Fibroblast of the aortic adventitia (primary cell): ENCODE results near the gene GFRA1. TPM values are rescaled to one million over a fixed set of nuclear protein-coding genes. Genes with fewer than 3 reads are reported as not detected.

Experiments
- DNase-seq: peaks from one replicate; pipeline ENCODE4 v3.0.0-alpha.2; 2010; ENCODE audit warnings: low read depth
- H3K4me3 ChIP-seq: 2 replicates; pipeline ENCODE4 v1.5.1; 2011; ENCODE audit warnings: low read depth, mild to moderate bottlenecking, control low read depth, low read length, moderate library complexity
- total RNA-seq: library from RNA; depleted of rRNA; stranded (reverse); fragments of >200 nt; gene quantifications from 2 replicates; pipeline ENCODE4 v1.2.3, GENCODE V29; 2012; ENCODE audit warnings: low replicate concordance
- TF ChIP-seq, protein P1 (sequence below): IDR thresholded peaks from 2 replicates; pipeline ENCODE4 v1.5.1; 2011; ENCODE audit warnings: mild to moderate bottlenecking, low read length, control low read depth, inconsistent platforms; ENCODE audit not compliant: insufficient read depth

Gene GFRA1
- total RNA-seq, 1 donor = 0.18 TPM

DNA sequence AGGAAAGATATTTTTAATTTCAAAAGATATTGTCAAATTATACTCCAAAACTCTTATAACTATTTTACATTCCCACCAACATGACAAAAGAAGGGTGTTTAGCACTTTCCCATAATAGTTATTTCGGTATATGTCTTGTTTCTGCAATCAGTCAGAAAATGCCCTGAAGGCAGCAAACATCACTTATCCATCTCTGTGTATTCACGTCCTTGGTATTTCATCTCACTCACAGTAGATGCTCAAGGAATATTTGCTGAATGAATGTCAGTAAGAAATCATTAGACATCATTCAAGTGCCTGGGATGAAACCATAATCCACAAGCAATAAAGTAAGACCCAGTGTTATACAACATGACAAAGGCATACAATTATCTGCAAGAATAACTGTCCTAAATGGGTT lies 112.7 kb downstream of the GFRA1 start:
- TF ChIP-seq, protein P1, sequence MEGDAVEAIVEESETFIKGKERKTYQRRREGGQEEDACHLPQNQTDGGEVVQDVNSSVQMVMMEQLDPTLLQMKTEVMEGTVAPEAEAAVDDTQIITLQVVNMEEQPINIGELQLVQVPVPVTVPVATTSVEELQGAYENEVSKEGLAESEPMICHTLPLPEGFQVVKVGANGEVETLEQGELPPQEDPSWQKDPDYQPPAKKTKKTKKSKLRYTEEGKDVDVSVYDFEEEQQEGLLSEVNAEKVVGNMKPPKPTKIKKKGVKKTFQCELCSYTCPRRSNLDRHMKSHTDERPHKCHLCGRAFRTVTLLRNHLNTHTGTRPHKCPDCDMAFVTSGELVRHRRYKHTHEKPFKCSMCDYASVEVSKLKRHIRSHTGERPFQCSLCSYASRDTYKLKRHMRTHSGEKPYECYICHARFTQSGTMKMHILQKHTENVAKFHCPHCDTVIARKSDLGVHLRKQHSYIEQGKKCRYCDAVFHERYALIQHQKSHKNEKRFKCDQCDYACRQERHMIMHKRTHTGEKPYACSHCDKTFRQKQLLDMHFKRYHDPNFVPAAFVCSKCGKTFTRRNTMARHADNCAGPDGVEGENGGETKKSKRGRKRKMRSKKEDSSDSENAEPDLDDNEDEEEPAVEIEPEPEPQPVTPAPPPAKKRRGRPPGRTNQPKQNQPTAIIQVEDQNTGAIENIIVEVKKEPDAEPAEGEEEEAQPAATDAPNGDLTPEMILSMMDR = no peak
- no peak overlapping the region for H3K4me3 ChIP-seq
- no peak for DNase-seq

DNA sequence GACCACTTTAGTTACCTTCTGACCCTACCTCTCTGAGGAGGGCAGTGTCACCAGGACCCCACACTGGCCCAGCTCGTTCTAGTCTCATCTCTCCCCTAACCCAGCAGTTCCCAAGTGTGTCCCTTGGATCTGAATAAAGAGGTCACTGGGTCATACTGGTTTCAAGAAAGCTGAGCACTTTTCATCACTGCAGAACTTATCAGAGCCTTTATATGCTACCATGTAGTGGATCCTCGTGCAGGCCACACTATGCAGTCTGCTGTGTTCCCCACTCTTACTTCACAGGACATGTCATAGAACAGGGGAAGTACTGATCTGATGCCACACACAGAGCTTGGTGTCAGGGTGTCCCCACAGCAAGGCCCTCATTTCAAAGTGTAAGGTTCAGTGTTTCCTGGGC lies 113.8 kb downstream of the GFRA1 start:
- H3K4me3 ChIP-seq = no peak overlapping the region
- DNase-seq = no peak
- TF ChIP-seq, protein P1 = no peak

DNA sequence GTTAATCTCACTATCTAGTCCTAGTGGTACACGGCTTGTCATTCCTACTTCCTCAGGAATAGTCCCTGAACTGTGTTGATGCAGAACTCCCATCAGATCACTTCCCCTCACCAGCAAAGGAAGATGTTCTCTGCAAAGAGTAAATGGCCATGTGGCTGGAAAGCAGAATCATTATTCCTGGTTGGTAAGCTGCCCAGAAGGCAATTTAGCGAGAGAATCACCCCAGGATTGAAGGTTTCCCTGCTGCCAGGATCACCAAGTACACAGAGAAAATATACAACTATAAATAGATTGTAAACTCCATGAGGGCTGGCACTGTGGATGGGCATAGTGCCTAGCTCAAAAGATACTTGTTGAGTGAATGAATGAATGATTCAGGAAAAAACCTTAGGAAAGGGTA lies 115.0 kb downstream of the GFRA1 start:
- no peak overlapping the region for H3K4me3 ChIP-seq
- DNase-seq = no peak
- TF ChIP-seq, protein P1 = no peak

DNA sequence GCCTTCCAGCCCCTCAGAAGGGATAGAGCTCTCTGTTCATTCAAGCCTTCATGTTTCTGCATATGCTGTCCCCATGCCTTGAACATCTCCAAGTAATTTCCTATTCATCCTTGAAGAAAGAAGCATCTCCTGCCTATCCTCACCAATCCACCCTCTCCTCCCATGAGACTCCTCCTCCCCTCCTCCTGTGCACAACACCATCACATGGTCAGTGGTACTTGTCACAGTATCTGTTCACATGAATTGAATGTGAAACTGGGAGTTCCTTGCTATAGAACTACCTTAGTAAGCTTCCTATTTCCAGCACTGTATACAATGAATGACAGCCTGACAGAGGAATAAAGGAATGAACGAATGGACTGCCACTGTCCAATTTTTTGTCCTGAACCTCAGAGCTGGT lies 115.5 kb downstream of the GFRA1 start:
- TF ChIP-seq, protein P1 = no peak
- DNase-seq = no peak
- H3K4me3 ChIP-seq = no peak overlapping the region

DNA sequence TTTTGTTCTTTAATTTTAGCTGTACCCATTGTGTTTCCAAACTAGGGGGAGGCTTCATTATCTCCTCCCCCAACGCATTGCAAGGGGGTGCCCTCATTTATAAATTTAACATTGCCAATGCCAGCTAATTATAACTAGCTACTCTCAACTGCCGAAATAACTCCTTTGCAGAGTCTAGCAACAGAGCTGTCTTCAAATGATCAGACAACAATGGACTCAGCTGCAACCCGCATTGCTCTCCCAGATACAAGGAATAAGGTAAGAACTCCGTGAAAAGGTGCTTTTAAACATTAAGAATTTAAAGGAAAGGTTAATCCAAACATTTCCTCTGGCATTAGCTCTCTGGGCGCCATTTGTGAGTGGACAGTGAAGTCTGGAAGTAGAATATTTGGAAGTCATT lies 116.2 kb downstream of the GFRA1 start:
- DNase-seq = no peak
- H3K4me3 ChIP-seq = no peak overlapping the region
- TF ChIP-seq, protein P1 = no peak

DNA sequence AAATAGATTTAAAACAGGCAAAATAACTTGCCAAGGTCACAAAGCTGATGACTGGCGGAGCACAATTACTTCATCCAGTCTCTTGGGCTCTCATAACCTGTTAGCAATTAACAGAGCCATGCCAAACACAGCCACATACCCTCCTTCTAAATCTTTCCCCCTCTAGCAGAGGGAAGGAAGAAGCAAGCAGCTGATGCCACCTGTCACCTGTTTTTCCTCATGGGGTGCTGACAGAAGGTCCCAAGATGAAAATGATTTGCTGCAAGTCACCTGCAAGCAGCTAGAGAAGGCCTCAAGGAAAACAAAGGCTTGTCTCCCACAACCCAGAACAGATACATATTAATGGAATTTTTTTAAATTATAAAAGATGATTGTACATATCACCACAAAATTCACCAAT lies 117.8 kb downstream of the GFRA1 start:
- DNase-seq = no peak
- H3K4me3 ChIP-seq = no peak overlapping the region
- TF ChIP-seq, protein P1 = no peak

DNA sequence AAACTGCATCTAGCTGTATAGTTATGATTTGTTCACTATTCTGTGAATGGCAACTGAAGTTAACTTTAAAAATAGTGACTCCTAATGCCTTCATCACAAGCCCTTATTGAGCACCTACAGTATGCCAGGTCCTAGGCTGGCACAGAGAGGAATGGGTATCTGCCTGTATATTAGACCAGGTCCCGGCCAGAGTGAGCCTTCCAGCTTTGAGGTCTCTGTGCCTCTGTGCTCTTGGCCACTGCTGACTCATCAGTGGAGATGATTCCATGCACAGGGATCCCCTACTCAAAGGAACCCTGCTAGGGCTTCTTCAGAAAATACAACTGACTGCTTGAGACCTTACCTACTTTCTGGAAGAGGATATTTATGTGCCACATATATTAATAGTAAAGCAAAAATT lies 118.4 kb downstream of the GFRA1 start:
- no peak overlapping the region for H3K4me3 ChIP-seq
- no peak for DNase-seq
- TF ChIP-seq, protein P1 = no peak
